ENCODE measurements around the gene CRHR1. TPM values are rescaled to one million over a fixed set of nuclear protein-coding genes. Genes with fewer than 3 reads are reported as not detected.

The CRHR1 gene
- total RNA-seq, 6 experiments from 2014 or later, result not detected

- H3K9me3 ChIP-seq, result no peaks in the 10 kb centered on the region
- no peak for ATAC-seq
- 86% methylated on average over 1 of the region's 7 CpGs for WGBS (ENCODE audit: insufficient coverage, low coverage, low lambda C conversion rate, missing lambda C conversion rate)
- no peaks in the 10 kb centered on the region for H3K36me3 ChIP-seq
- no peak for TF ChIP-seq POLR2A (IDR thresholded peaks at IDR 0.05)
- no peak for TF ChIP-seq CTCF (IDR thresholded peaks at IDR 0.05)
- no peaks in the 10 kb centered on the region for H3K4me1 ChIP-seq
- no peak for DNase-seq
- H3K27me3 ChIP-seq, result no peaks in the 10 kb centered on the region
- no peak overlapping the region for H3K4me3 ChIP-seq
- no peak overlapping the region for H3K27ac ChIP-seq
- intact Hi-C loops (cut with DNase I), result no loop called here
Observed at GRCh38 chr17:45824475-45824874, 40.4 kb downstream of the CRHR1 start.

GRCh38 chr17:45824901-45825492 lies 40.9 kb downstream of the CRHR1 start:
- intact Hi-C loops (cut with DNase I), result loop anchor here in 1 of 2 donors (5.0 kb wide), 1 partner anchor 183 kb away; no protein-coding TSS in a partner anchor
- no peaks in the 10 kb centered on the region for H3K9me3 ChIP-seq
- H3K27me3 ChIP-seq, result no peaks in the 10 kb centered on the region
- no peaks in the 10 kb centered on the region for H3K36me3 ChIP-seq
- no peak overlapping the region for H3K27ac ChIP-seq
- TF ChIP-seq CTCF (IDR thresholded peaks at IDR 0.05) (no peak), POLR2A (IDR thresholded peaks at IDR 0.05) (no peak)
- no peak overlapping the region for H3K4me3 ChIP-seq
- WGBS (ENCODE audit: insufficient coverage, low coverage, low lambda C conversion rate, missing lambda C conversion rate), result 84% methylated on average over 11 of the region's 13 CpGs
- ATAC-seq (no peak), DNase-seq (no peak)
- H3K4me1 ChIP-seq, result no peaks in the 10 kb centered on the region

- intact Hi-C loops (cut with DNase I), result loop anchor here in 1 of 2 donors (5.0 kb wide), 1 partner anchor 183 kb away; no protein-coding TSS in a partner anchor
- TF ChIP-seq POLR2A (IDR thresholded peaks at IDR 0.05) (no peak), CTCF (IDR thresholded peaks at IDR 0.05) (no peak)
- ATAC-seq, result no peak
- Histone ChIP-seq H3K27me3 (no peaks in the 10 kb centered on the region), H3K27ac (no peak overlapping the region), H3K36me3 (no peaks in the 10 kb centered on the region), H3K9me3 (no peaks in the 10 kb centered on the region), H3K4me3 (no peak overlapping the region), H3K4me1 (no peaks in the 10 kb centered on the region)
- no peak for DNase-seq
- 60% methylated on average over 1 of the region's 14 CpGs for WGBS (ENCODE audit: insufficient coverage, low coverage, low lambda C conversion rate, missing lambda C conversion rate)
Observed at GRCh38 chr17:45825792-45826191, 41.7 kb downstream of the CRHR1 start.

GRCh38 chr17:45826919-45827588 lies 42.9 kb downstream of the CRHR1 start:
- Histone ChIP-seq H3K27ac (no peak overlapping the region), H3K4me3 (no peak overlapping the region), H3K9me3 (no peaks in the 10 kb centered on the region), H3K4me1 (no peaks in the 10 kb centered on the region), H3K36me3 (no peaks in the 10 kb centered on the region), H3K27me3 (no peaks in the 10 kb centered on the region)
- intact Hi-C loops (cut with DNase I), result loop anchor here in 1 of 2 donors (5.0 kb wide), 1 partner anchor 185 kb away; no protein-coding TSS in a partner anchor
- no peak for TF ChIP-seq POLR2A (IDR thresholded peaks at IDR 0.05)
- TF ChIP-seq CTCF (IDR thresholded peaks at IDR 0.05), result no peak
- WGBS (ENCODE audit: insufficient coverage, low coverage, low lambda C conversion rate, missing lambda C conversion rate), result 74% methylated on average over 11 of the region's 16 CpGs
- DNase-seq, result no peak
- no peak for ATAC-seq

Data from right lobe of liver (tissue), 6 donors.